WTC11 (cell line): Measurements from ENCODE around the gene LAT. TPM values are rescaled to one million over a fixed set of nuclear protein-coding genes. Genes with fewer than 3 reads are reported as not detected.

Source experiments
- ATAC-seq: fragments of 200-7000 bp; cut with Tn5 transposase; 2 replicates; pipeline ENCODE4 v1.10.0; 2021; ENCODE audit warnings: mild to moderate bottlenecking, moderate library complexity
- CTCF ChIA-PET: fragments of 300-600 bp; sonication (Branson Sonifier 250); formaldehyde crosslinking; loops from one replicate; lab custom pipeline; 2021; ENCODE audit warnings: antibody characterized with exemption; lab: Charles Lee
- POLR2A ChIA-PET: fragments of 350-600 bp; sonication (Branson Sonifier 250); formaldehyde crosslinking; loops from one replicate; lab custom pipeline; 2021; ENCODE audit warnings: antibody characterized with exemption; lab: Charles Lee
- DNase-seq: peaks from one replicate; pipeline ENCODE4 v3.0.0; 2021; ENCODE audit warnings: low spot score
- H3K27ac Mint-ChIP-seq: 2 replicates; pipeline ENCODE4 v1.8.0; 2021; ENCODE audit warnings: mixed read lengths
- H3K27me3 Mint-ChIP-seq: 2 replicates; pipeline ENCODE4 v1.8.0; 2021; ENCODE audit warnings: low read depth, mild to moderate bottlenecking, moderate library complexity, mixed read lengths
- H3K36me3 Mint-ChIP-seq: 2 replicates; pipeline ENCODE4 v1.8.0; 2021; ENCODE audit warnings: mixed read lengths
- H3K4me1 Mint-ChIP-seq: 2 replicates; pipeline ENCODE4 v1.8.0; 2022; ENCODE audit warnings: mixed read lengths
- H3K4me3 Mint-ChIP-seq: 2 replicates; pipeline ENCODE4 v1.8.0; 2021; ENCODE audit warnings: mild to moderate bottlenecking, moderate library complexity, mixed read lengths
- H3K9me3 Mint-ChIP-seq: 2 replicates; pipeline ENCODE4 v1.8.0; 2021; ENCODE audit warnings: mixed read lengths
- CTCF ChIP-seq: fragments of 200-600 bp; IDR thresholded peaks from 2 replicates; pipeline ENCODE4 v1.8.0; 2022; ENCODE audit warnings: antibody characterized with exemption
- E2F5 ChIP-seq: sonication (generic); formaldehyde crosslinking; IDR thresholded peaks from 2 replicates; pipeline ENCODE4 v1.8.1; 2022; ENCODE audit warnings: mild to moderate bottlenecking, moderate library complexity, missing genetic modification reagents
- EMX1 ChIP-seq: fragments of 250-450 bp; sonication (Bioruptor Pico); IDR thresholded peaks from 2 replicates; pipeline ENCODE4 v1.8.0; 2021; ENCODE audit warnings: mild to moderate bottlenecking
- GRHL2 ChIP-seq: fragments of 250-450 bp; sonication (Bioruptor Pico); IDR thresholded peaks from 2 replicates; pipeline ENCODE4 v1.8.0; 2022; ENCODE audit warnings: mild to moderate bottlenecking, moderate library complexity; ENCODE audit not compliant: insufficient replicate concordance, severe bottlenecking
- HMGA2 ChIP-seq: fragments of 250-450 bp; sonication (Bioruptor Pico); IDR thresholded peaks from 2 replicates; pipeline ENCODE4 v1.4.0; 2021; ENCODE audit warnings: mild to moderate bottlenecking, moderate library complexity
- IRF2 ChIP-seq: sonication (generic); formaldehyde crosslinking; IDR thresholded peaks from 2 replicates; pipeline ENCODE4 v1.8.0; 2022; ENCODE audit warnings: low read depth, missing genetic modification reagents, borderline replicate concordance
- JUN ChIP-seq: sonication (generic); formaldehyde crosslinking; IDR thresholded peaks from 2 replicates; pipeline ENCODE4 v1.8.0; 2023; ENCODE audit warnings: mild to moderate bottlenecking, missing genetic modification reagents
- MYBL2 ChIP-seq: sonication (generic); formaldehyde crosslinking; IDR thresholded peaks from 2 replicates; pipeline ENCODE4 v1.8.1; 2023; ENCODE audit warnings: mild to moderate bottlenecking, moderate library complexity, missing genetic modification reagents
- NFYB ChIP-seq: sonication (generic); formaldehyde crosslinking; conservative IDR thresholded peaks from 2 replicates; pipeline ENCODE4 v1.8.0; 2022; ENCODE audit warnings: low read depth, missing genetic modification reagents
- PRRX2 ChIP-seq: fragments of 250-450 bp; sonication (Bioruptor Pico); IDR thresholded peaks from 2 replicates; pipeline ENCODE4 v1.8.0; 2021; ENCODE audit warnings: mild to moderate bottlenecking
- ZNF138 ChIP-seq: sonication (generic); formaldehyde crosslinking; conservative IDR thresholded peaks from 2 replicates; pipeline ENCODE4 v1.8.1; 2022; ENCODE audit warnings: mild to moderate bottlenecking, moderate library complexity, missing genetic modification reagents
- ZNF219 ChIP-seq: sonication (generic); formaldehyde crosslinking; IDR thresholded peaks from 2 replicates; pipeline ENCODE4 v1.8.0; 2023; ENCODE audit warnings: missing genetic modification reagents, mild to moderate bottlenecking, borderline replicate concordance
- ZNF317 ChIP-seq: sonication (generic); formaldehyde crosslinking; IDR thresholded peaks from 2 replicates; pipeline ENCODE4 v1.8.1; 2023; ENCODE audit warnings: low read depth, mild to moderate bottlenecking, moderate library complexity, missing genetic modification reagents, borderline replicate concordance
- ZNF416 ChIP-seq: fragments of 250-450 bp; sonication (Bioruptor Pico); IDR thresholded peaks from 2 replicates; pipeline ENCODE4 v1.9.0; 2021; ENCODE audit warnings: mild to moderate bottlenecking, inconsistent platforms
- ZNF532 ChIP-seq: fragments of 250-450 bp; sonication (Bioruptor Pico); IDR thresholded peaks from 2 replicates; pipeline ENCODE4 v1.9.0; 2021; ENCODE audit warnings: mild to moderate bottlenecking, borderline replicate concordance
- ZSCAN18 ChIP-seq: fragments of 250-450 bp; sonication (Bioruptor Pico); IDR thresholded peaks from 2 replicates; pipeline ENCODE4 v2.1.2; 2022; ENCODE audit warnings: mild to moderate bottlenecking, moderate library complexity
- total RNA-seq: library from RNA; stranded (reverse); gene quantifications from 3 replicates; pipeline ENCODE4 v1.2.3, GENCODE V29; 2021
- TF ChIP-seq, protein P1 (sequence below): sonication (generic); formaldehyde crosslinking; IDR thresholded peaks from 2 replicates; pipeline ENCODE4 v1.8.0; 2022; ENCODE audit warnings: mild to moderate bottlenecking, missing genetic modification reagents
- TF ChIP-seq, protein P2 (sequence below): fragments of 250-450 bp; sonication (Bioruptor Pico); IDR thresholded peaks from 2 replicates; pipeline ENCODE4 v1.9.0; 2021; ENCODE audit warnings: moderate library complexity, mild to moderate bottlenecking, inconsistent platforms, borderline replicate concordance
- TF ChIP-seq, protein P3 (sequence below): sonication (generic); formaldehyde crosslinking; IDR thresholded peaks from 2 replicates; pipeline ENCODE4 v1.8.1; 2023; ENCODE audit warnings: mild to moderate bottlenecking, moderate library complexity, missing genetic modification reagents

Gene LAT
- total RNA-seq, 1 experiment from 2014 or later: 5.6 TPM

GRCh38 chr16:28987170-28987853 is 2.5 kb downstream of the LAT start (continued):
- TF ChIP-seq HMGA2 (CRISPR knock-in tag): no peak
- TF ChIP-seq ZNF219 (CRISPR knock-in tag): no peak
- no peak for TF ChIP-seq JUN (CRISPR knock-in tag)
- TF ChIP-seq GRHL2: no peak

- CTCF ChIA-PET: interaction anchor here (1.4 kb wide), 1 partner anchor 12 kb away, joined by 5 read pairs; no protein-coding TSS in a partner anchor
- POLR2A ChIA-PET: no interaction called here
- H3K4me1 Mint-ChIP-seq: no peaks in the 10 kb centered on the region
- H3K27ac Mint-ChIP-seq: no peak overlapping the region
- no peak for DNase-seq
- no peaks in the 10 kb centered on the region for H3K27me3 Mint-ChIP-seq
- TF ChIP-seq JUN (CRISPR knock-in tag): no peak
- no peak overlapping the region for H3K4me3 Mint-ChIP-seq
- H3K36me3 Mint-ChIP-seq: peaks cover 7% of the 10 kb centered on the region
- ATAC-seq: no peak
- H3K9me3 Mint-ChIP-seq: peaks cover 7% of the 10 kb centered on the region
These were observed 4.5 kb downstream of the LAT start for GRCh38 chr16:28989363-28989762.

GRCh38 chr16:28990375-28991040 is 5.7 kb downstream of the LAT start:
- ChIA-PET POLR2A (no interaction called here), CTCF (no interaction called here)
- Mint-ChIP-seq H3K4me1 (no peaks in the 10 kb centered on the region), H3K27ac (no peak overlapping the region), H3K36me3 (peaks cover 7% of the 10 kb centered on the region), H3K9me3 (peaks cover 7% of the 10 kb centered on the region), H3K27me3 (no peaks in the 10 kb centered on the region), H3K4me3 (no peak overlapping the region)
- TF ChIP-seq, protein P1, sequence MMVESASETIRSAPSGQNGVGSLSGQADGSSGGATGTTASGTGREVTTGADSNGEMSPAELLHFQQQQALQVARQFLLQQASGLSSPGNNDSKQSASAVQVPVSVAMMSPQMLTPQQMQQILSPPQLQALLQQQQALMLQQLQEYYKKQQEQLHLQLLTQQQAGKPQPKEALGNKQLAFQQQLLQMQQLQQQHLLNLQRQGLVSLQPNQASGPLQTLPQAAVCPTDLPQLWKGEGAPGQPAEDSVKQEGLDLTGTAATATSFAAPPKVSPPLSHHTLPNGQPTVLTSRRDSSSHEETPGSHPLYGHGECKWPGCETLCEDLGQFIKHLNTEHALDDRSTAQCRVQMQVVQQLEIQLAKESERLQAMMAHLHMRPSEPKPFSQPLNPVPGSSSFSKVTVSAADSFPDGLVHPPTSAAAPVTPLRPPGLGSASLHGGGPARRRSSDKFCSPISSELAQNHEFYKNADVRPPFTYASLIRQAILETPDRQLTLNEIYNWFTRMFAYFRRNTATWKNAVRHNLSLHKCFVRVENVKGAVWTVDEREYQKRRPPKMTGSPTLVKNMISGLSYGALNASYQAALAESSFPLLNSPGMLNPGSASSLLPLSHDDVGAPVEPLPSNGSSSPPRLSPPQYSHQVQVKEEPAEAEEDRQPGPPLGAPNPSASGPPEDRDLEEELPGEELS (CRISPR knock-in tag): no peak
- no peak for TF ChIP-seq IRF2 (CRISPR knock-in tag)
- TF ChIP-seq ZNF138 (CRISPR knock-in tag): no peak
- TF ChIP-seq ZSCAN18: no peak
- TF ChIP-seq, protein P2, sequence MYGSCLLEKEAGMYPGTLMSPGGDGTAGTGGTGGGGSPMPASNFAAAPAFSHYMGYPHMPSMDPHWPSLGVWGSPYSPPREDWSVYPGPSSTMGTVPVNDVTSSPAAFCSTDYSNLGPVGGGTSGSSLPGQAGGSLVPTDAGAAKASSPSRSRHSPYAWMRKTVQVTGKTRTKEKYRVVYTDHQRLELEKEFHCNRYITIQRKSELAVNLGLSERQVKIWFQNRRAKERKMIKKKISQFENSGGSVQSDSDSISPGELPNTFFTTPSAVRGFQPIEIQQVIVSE (CRISPR knock-in tag): no peak
- no peak for TF ChIP-seq EMX1 (CRISPR knock-in tag)
- no peak for TF ChIP-seq MYBL2 (CRISPR knock-in tag)
- TF ChIP-seq, protein P3, sequence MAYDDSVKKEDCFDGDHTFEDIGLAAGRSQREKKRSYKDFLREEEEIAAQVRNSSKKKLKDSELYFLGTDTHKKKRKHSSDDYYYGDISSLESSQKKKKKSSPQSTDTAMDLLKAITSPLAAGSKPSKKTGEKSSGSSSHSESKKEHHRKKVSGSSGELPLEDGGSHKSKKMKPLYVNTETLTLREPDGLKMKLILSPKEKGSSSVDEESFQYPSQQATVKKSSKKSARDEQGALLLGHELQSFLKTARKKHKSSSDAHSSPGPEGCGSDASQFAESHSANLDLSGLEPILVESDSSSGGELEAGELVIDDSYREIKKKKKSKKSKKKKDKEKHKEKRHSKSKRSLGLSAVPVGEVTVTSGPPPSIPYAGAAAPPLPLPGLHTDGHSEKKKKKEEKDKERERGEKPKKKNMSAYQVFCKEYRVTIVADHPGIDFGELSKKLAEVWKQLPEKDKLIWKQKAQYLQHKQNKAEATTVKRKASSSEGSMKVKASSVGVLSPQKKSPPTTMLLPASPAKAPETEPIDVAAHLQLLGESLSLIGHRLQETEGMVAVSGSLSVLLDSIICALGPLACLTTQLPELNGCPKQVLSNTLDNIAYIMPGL (CRISPR knock-in tag): no peak
- TF ChIP-seq E2F5 (CRISPR knock-in tag): no peak
- no peak for TF ChIP-seq ZNF532 (CRISPR knock-in tag)
- no peak for TF ChIP-seq NFYB (CRISPR knock-in tag)
- TF ChIP-seq ZNF416: no peak
- no peak for TF ChIP-seq ZNF317
- no peak for TF ChIP-seq PRRX2 (CRISPR knock-in tag)
- TF ChIP-seq CTCF: no peak
- no peak for DNase-seq
- ATAC-seq: no peak
